HepG2 (cell line): ENCODE measurements around the gene MIDN. TPM values are rescaled to one million over a fixed set of nuclear protein-coding genes. Genes with fewer than 3 reads are reported as not detected.

Experiments used
- ATAC-seq: fragments of 200-7000 bp; cut with Tn5 transposase; 3 replicates; pipeline ENCODE4 v1.9.1; 2020; ENCODE audit warnings: mild to moderate bottlenecking, moderate library complexity
- BruUV-seq: library from RNA; stranded (reverse); fragments of 400-500 nt; replicated peaks from 2 replicates; lab custom pipeline; 2021; lab: Mats Ljungman, UMichigan
- CTCF ChIA-PET: fragments of 300-600 bp; formaldehyde crosslinking; extraction: SDS; loops from one replicate; lab custom pipeline; 2021; ENCODE audit warnings: low total read pairs, inconsistent platforms, low intra/inter-chr PET ratio; lab: Yijun Ruan, JAX
- POLR2A ChIA-PET: fragments of 350-600 bp; sonication (Branson Sonifier 250); formaldehyde crosslinking; loops from one replicate; lab custom pipeline; 2020; ENCODE audit warnings: antibody characterized with exemption, inconsistent platforms; lab: Yijun Ruan, JAX
- DNase-seq: peaks from one replicate; pipeline ENCODE4 v3.0.0-alpha.2; 2015; ENCODE audit warnings: low spot score
- FAIRE-seq: peaks from 3 replicates; lab custom pipeline; 2011; peaks lifted over from hg19 to GRCh38; lab: Jason Lieb, UNC
- H2AFZ ChIP-seq: one replicate; pipeline ENCODE4 v1.6.1; 2011; ENCODE audit warnings: low read length, inconsistent platforms
- H3K27ac ChIP-seq: fragments of 300-600 bp; 3 replicates; pipeline ENCODE4 v1.8.0; 2011; ENCODE audit warnings: mixed run types, mild to moderate bottlenecking, mixed read lengths, low read length, inconsistent platforms; ENCODE audit not compliant: insufficient read depth; ENCODE audit errors: extremely low read length
- H3K27me3 ChIP-seq, 2 experiments: fragments of 200-600 bp in 1 of 2; 2 replicates in 1 of 2; 3 replicates in 1 of 2; pipeline versions ENCODE4 v1.6.0 to v1.8.0; 2011; ENCODE audit warnings: low read length in 2 of 2, mild to moderate bottlenecking in 2 of 2, moderate library complexity in 2 of 2, inconsistent platforms in 1 of 2; ENCODE audit not compliant: insufficient read depth in 2 of 2, control insufficient read depth in 1 of 2
- H3K36me3 ChIP-seq, 2 experiments: fragments of 200-600 bp in 1 of 2; replicated peaks in 1 of 2; 2 replicates in 1 of 2; 3 replicates in 1 of 2; pipeline versions ENCODE4 v1.5.1 to v1.8.0; 2011; ENCODE audit warnings: low read length in 2 of 2, inconsistent platforms in 1 of 2; ENCODE audit not compliant: insufficient read depth in 2 of 2, control insufficient read depth in 1 of 2
- H3K4me1 ChIP-seq: 2 replicates; pipeline ENCODE4 v1.5.1; 2012; ENCODE audit warnings: low read length, inconsistent platforms; ENCODE audit not compliant: insufficient read depth
- H3K4me2 ChIP-seq: 2 replicates; pipeline ENCODE4 v1.6.0; 2011; ENCODE audit warnings: low read depth, low read length, inconsistent platforms
- H3K4me3 ChIP-seq, 3 experiments: fragments of 200-600 bp in 1 of 3; sonication (generic), shearing (Covaris generic) in 1 of 3; replicated peaks in 1 of 3; 2 replicates each; pipeline ENCODE4 v1.5.1; 2011 to 2016; ENCODE audit warnings: low read length in 3 of 3, inconsistent platforms in 2 of 3, low read depth in 2 of 3, mild to moderate bottlenecking in 2 of 3, control low read depth in 1 of 3, mixed read lengths in 1 of 3; ENCODE audit not compliant: insufficient read depth in 1 of 3
- H3K79me2 ChIP-seq: one replicate; pipeline ENCODE4 v1.6.1; 2011; ENCODE audit warnings: low read length, inconsistent platforms; ENCODE audit not compliant: insufficient read depth
- H3K9ac ChIP-seq: 2 replicates; pipeline ENCODE4 v1.6.0; 2011; ENCODE audit warnings: mild to moderate bottlenecking, low read depth, low read length, inconsistent platforms; ENCODE audit not compliant: insufficient read depth
- H3K9me3 ChIP-seq: 2 replicates; pipeline ENCODE4 v1.5.1; 2012; ENCODE audit warnings: mild to moderate bottlenecking, low read length
- H4K20me1 ChIP-seq: 2 replicates; pipeline ENCODE4 v1.6.0; 2011; ENCODE audit warnings: inconsistent platforms, mild to moderate bottlenecking, low read length, moderate library complexity; ENCODE audit not compliant: insufficient read depth
- CAMTA2 ChIP-seq: sonication (generic); formaldehyde crosslinking; IDR thresholded peaks from 2 replicates; pipeline ENCODE4 v1.4.0; 2020; ENCODE audit warnings: mild to moderate bottlenecking, missing genetic modification reagents, borderline replicate concordance
- CEBPB ChIP-seq: IDR thresholded peaks from 2 replicates; pipeline ENCODE4 v1.6.1; 2011; ENCODE audit warnings: low read depth, low read length, improper control_type of control experiment, borderline replicate concordance
- FOXK1 ChIP-seq: sonication (generic); formaldehyde crosslinking; IDR thresholded peaks from 2 replicates; pipeline ENCODE4 v1.4.0; 2020; ENCODE audit warnings: low read depth, missing genetic modification reagents, borderline replicate concordance
- GMEB1 ChIP-seq: sonication (generic); formaldehyde crosslinking; IDR thresholded peaks from 2 replicates; pipeline ENCODE4 v1.5.1; 2020; ENCODE audit warnings: missing genetic modification reagents, mild to moderate bottlenecking, borderline replicate concordance
- KDM3A ChIP-seq: IDR thresholded peaks from 2 replicates; pipeline ENCODE4 v1.6.1; 2018; ENCODE audit warnings: low read depth, missing compliant biosample characterization
- LBX2 ChIP-seq: sonication (generic); formaldehyde crosslinking; IDR thresholded peaks from 2 replicates; pipeline ENCODE4 v1.5.0; 2020; ENCODE audit warnings: missing genetic modification reagents, mild to moderate bottlenecking, borderline replicate concordance
- LRRFIP1 ChIP-seq: sonication (generic); formaldehyde crosslinking; conservative IDR thresholded peaks from 2 replicates; pipeline ENCODE4 v1.4.0; 2020; ENCODE audit warnings: missing genetic modification reagents
- SRSF1 ChIP-seq: fragments of 200-400 bp; formaldehyde crosslinking; optimal IDR thresholded peaks from 2 replicates; pipeline ENCODE3; 2017; ENCODE audit warnings: mild to moderate bottlenecking, low read depth, low read length, moderate library complexity
- TBX2 ChIP-seq: sonication (generic); formaldehyde crosslinking; IDR thresholded peaks from 2 replicates; pipeline ENCODE4 v1.5.0; 2020; ENCODE audit warnings: missing genetic modification reagents, mild to moderate bottlenecking, borderline replicate concordance
- ZNF501 ChIP-seq: sonication (generic); formaldehyde crosslinking; IDR thresholded peaks from 2 replicates; pipeline ENCODE4 v1.5.1; 2020; ENCODE audit warnings: mild to moderate bottlenecking, moderate library complexity, missing genetic modification reagents
- ZNF564 ChIP-seq: sonication (generic); formaldehyde crosslinking; IDR thresholded peaks from 2 replicates; pipeline ENCODE4 v1.8.1; 2023; ENCODE audit warnings: mild to moderate bottlenecking, missing genetic modification reagents
- ZSCAN22 ChIP-seq: sonication (generic); formaldehyde crosslinking; IDR thresholded peaks from 2 replicates; pipeline ENCODE4 v1.4.0; 2020; ENCODE audit warnings: mild to moderate bottlenecking, missing genetic modification reagents
- WGBS: methylation state at CpG from one replicate; pipeline ENCODE4 v1.1.6; 2017; ENCODE audit warnings: low lambda C conversion rate; 5-methylcytosine and 5-hydroxymethylcytosine counted together
- in situ Hi-C: cut with HindIII; loops from 2 replicates; pipeline ENCODE4 v1.10.0; 2017; ENCODE audit warnings: low pct_unique_long_range_greater_than_20kb; ENCODE audit not compliant: extremely low pct_ligation_motif_present
- intact Hi-C: fragments of 100-400 bp; cut with micrococcal nuclease; formaldehyde crosslinking; loops from one replicate; pipeline ENCODE4 v1.10.0; 2022; ENCODE audit not compliant: unreplicated experiment
- polyA plus RNA-seq, 8 experiments: library from polyadenylated mRNA; depleted of rRNA in 3 of 8; stranded (reverse) in 7 of 8; unstranded in 1 of 8; fragments of >200 nt; fragmentation: Illumina TruSeq in 4 of 8; extraction: Trizol in 4 of 8; gene quantifications; 2 replicates each; pipeline versions ENCODE4 v1.2.1 to v1.2.3, GENCODE V29; 2011 to 2016; ENCODE audit warnings: low read depth in 4 of 8, missing spikeins in 1 of 8, mixed read lengths in 1 of 8; ENCODE audit not compliant: insufficient read depth in 1 of 8
- total RNA-seq, 5 experiments: library from RNA; depleted of rRNA; stranded (reverse); fragments of >200 nt; fragmentation: Illumina TruSeq; extraction: Trizol; gene quantifications; 2 replicates each; pipeline ENCODE4 v1.2.3, GENCODE V29; 2016; ENCODE audit warnings: low read depth in 1 of 5
- TF ChIP-seq, protein P1 (sequence below): sonication (generic); formaldehyde crosslinking; IDR thresholded peaks from 2 replicates; pipeline ENCODE4 v1.4.0; 2020; ENCODE audit warnings: missing genetic modification reagents
- TF ChIP-seq, protein P2 (sequence below): sonication (generic); formaldehyde crosslinking; IDR thresholded peaks from 2 replicates; pipeline ENCODE4 v1.5.0; 2020; ENCODE audit warnings: mild to moderate bottlenecking, low read depth, missing genetic modification reagents, borderline replicate concordance
- TF ChIP-seq, protein P3 (sequence below): sonication (generic); formaldehyde crosslinking; IDR thresholded peaks from 2 replicates; pipeline ENCODE4 v1.8.1; 2023; ENCODE audit warnings: mild to moderate bottlenecking, missing genetic modification reagents, borderline replicate concordance

Gene MIDN
- total and polyA plus RNA-seq, 2 of the 13 experiments (the other 11 are each of a cell fraction or from before 2014, with no cell fraction given) = 8.4 to 18.0 TPM

- ATAC-seq (no peak), DNase-seq (no peak), FAIRE-seq (no peak)
- BruUV-seq = no TSS peak
- H4K20me1 ChIP-seq = no peaks in the 10 kb centered on the region
- peaks cover 22% of the 10 kb centered on the region for H3K79me2 ChIP-seq
- no peaks in the 10 kb centered on the region for H3K27me3 ChIP-seq
- 53% methylated on average over 12 of the region's 15 CpGs for WGBS
- H2AFZ ChIP-seq = no peak overlapping the region
- H3K27ac ChIP-seq = no peak overlapping the region
- peak overlapping the region; percentile 88 for H3K9ac ChIP-seq
- POLR2A ChIA-PET = interaction anchor here (1.0 to 10.1 kb wide), 7 partner anchors 8 to 569 kb away, joined by 3 to 469 read pairs (median 5); partner anchors contain the start of gene CIRBP
- H3K4me1 ChIP-seq = peaks cover 60% of the 10 kb centered on the region
- H3K4me3 ChIP-seq = peak overlapping the region; percentile 80 to 93 (median 90)
- peak overlapping the region; percentile 81 for H3K4me2 ChIP-seq
- intact Hi-C loops = no loop called here
- H3K9me3 ChIP-seq = no peaks in the 10 kb centered on the region
- in situ Hi-C loops = loop anchor here (5.0 kb wide), 1 partner anchor 36 kb away; the partner anchor contains the start of gene FAM174C
- no peaks in the 10 kb centered on the region for H3K36me3 ChIP-seq
- CTCF ChIA-PET = interaction anchor here (0.9 to 2.2 kb wide), 2 partner anchors 18 to 19 kb away, joined by 4 to 17 read pairs; no protein-coding TSS in a partner anchor
- TF ChIP-seq SRSF1 = no peak
- TF ChIP-seq KDM3A (CRISPR knock-in tag) = no peak
- no peak for TF ChIP-seq LRRFIP1 (CRISPR knock-in tag)
- no peak for TF ChIP-seq ZSCAN22
- TF ChIP-seq, protein P1, sequence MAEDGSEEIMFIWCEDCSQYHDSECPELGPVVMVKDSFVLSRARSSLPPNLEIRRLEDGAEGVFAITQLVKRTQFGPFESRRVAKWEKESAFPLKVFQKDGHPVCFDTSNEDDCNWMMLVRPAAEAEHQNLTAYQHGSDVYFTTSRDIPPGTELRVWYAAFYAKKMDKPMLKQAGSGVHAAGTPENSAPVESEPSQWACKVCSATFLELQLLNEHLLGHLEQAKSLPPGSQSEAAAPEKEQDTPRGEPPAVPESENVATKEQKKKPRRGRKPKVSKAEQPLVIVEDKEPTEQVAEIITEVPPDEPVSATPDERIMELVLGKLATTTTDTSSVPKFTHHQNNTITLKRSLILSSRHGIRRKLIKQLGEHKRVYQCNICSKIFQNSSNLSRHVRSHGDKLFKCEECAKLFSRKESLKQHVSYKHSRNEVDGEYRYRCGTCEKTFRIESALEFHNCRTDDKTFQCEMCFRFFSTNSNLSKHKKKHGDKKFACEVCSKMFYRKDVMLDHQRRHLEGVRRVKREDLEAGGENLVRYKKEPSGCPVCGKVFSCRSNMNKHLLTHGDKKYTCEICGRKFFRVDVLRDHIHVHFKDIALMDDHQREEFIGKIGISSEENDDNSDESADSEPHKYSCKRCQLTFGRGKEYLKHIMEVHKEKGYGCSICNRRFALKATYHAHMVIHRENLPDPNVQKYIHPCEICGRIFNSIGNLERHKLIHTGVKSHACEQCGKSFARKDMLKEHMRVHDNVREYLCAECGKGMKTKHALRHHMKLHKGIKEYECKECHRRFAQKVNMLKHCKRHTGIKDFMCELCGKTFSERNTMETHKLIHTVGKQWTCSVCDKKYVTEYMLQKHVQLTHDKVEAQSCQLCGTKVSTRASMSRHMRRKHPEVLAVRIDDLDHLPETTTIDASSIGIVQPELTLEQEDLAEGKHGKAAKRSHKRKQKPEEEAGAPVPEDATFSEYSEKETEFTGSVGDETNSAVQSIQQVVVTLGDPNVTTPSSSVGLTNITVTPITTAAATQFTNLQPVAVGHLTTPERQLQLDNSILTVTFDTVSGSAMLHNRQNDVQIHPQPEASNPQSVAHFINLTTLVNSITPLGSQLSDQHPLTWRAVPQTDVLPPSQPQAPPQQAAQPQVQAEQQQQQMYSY (CRISPR knock-in tag) = no peak
- TF ChIP-seq CEBPB = peak; percentile 39; the same call in 1 of the 2 replicates
- TF ChIP-seq FOXK1 (CRISPR knock-in tag) = no peak
- no peak for TF ChIP-seq TBX2 (CRISPR knock-in tag)
- no peak for TF ChIP-seq CAMTA2
- TF ChIP-seq ZNF501 = 0 out of 2 replicates have a peak, but pooled peaks have one; percentile 10
- no peak for TF ChIP-seq GMEB1
- TF ChIP-seq, protein P2, sequence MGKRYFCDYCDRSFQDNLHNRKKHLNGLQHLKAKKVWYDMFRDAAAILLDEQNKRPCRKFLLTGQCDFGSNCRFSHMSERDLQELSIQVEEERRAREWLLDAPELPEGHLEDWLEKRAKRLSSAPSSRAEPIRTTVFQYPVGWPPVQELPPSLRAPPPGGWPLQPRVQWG = no peak
- TF ChIP-seq, protein P3, sequence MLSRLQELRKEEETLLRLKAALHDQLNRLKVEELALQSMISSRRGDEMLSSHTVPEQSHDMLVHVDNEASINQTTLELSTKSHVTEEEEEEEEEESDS = no peak
- no peak for TF ChIP-seq LBX2 (CRISPR knock-in tag)
- TF ChIP-seq ZNF564 = no peak
These were observed 7.5 kb upstream of the MIDN start for GRCh38 chr19:1240925-1241324.
